T follicular helper cell (primary cell): ENCODE results near the gene LRRC28.

Experiments used
- DNase-seq: peaks from one replicate; pipeline ENCODE4 v3.0.0-alpha.2; 2020; ENCODE audit warnings: low read depth

LRRC28 gene

GRCh38 chr15:99305761-99306505, 54.7 kb downstream of the LRRC28 start:
- DNase-seq: no peak

- DNase-seq: no peak
Measured at GRCh38 chr15:99306694-99307338, 55.5 kb downstream of the LRRC28 start.

- no peak for DNase-seq
Measured at GRCh38 chr15:99307735-99308134, 56.5 kb downstream of the LRRC28 start.

GRCh38 chr15:99310745-99311144, 59.5 kb downstream of the LRRC28 start:
- no peak for DNase-seq

GRCh38 chr15:99312228-99312627, 60.9 kb downstream of the LRRC28 start:
- no peak for DNase-seq

GRCh38 chr15:99312794-99313193, 61.5 kb downstream of the LRRC28 start:
- DNase-seq: no peak

- no peak for DNase-seq
Measured at GRCh38 chr15:99315636-99316035, 64.4 kb downstream of the LRRC28 start.

- no peak for DNase-seq
Measured at GRCh38 chr15:99320374-99321215, 69.3 kb downstream of the LRRC28 start.

- DNase-seq: no peak
Measured at GRCh38 chr15:99321468-99321867, 70.2 kb downstream of the LRRC28 start.

- no peak for DNase-seq
Measured at GRCh38 chr15:99322643-99323405, 71.5 kb downstream of the LRRC28 start.

GRCh38 chr15:99324082-99324620, 72.9 kb downstream of the LRRC28 start:
- DNase-seq: no peak

- DNase-seq: no peak
Measured at GRCh38 chr15:99324700-99325099, 73.4 kb downstream of the LRRC28 start.

GRCh38 chr15:99326235-99326634, 75.0 kb downstream of the LRRC28 start:
- DNase-seq: no peak

- DNase-seq: no peak
Measured at GRCh38 chr15:99328106-99329072, 77.1 kb downstream of the LRRC28 start.

GRCh38 chr15:99331381-99331780, 80.1 kb downstream of the LRRC28 start:
- DNase-seq: no peak

- no peak for DNase-seq
Measured at GRCh38 chr15:99333413-99333812, 82.1 kb downstream of the LRRC28 start.

GRCh38 chr15:99333981-99334380, 82.7 kb downstream of the LRRC28 start:
- DNase-seq: no peak

- no peak for DNase-seq
Measured at GRCh38 chr15:99335508-99335907, 84.2 kb downstream of the LRRC28 start.

GRCh38 chr15:99336794-99337193, 85.5 kb downstream of the LRRC28 start:
- no peak for DNase-seq

- no peak for DNase-seq
Measured at GRCh38 chr15:99340347-99340746, 89.1 kb downstream of the LRRC28 start.
